Measurements from ENCODE around the gene OR51F1.
"Not testable (repeated sequence)": the region's sequence is repeated elsewhere in the genome, so short reads cannot be mapped to it uniquely, and the experiment has no call there.

Gene OR51F1

GRCh38 chr11:4769838-4770237, at the start of gene OR51F1:
Gene OR51F1, minus strand, starts transcription at chr11:4769938. Its CDS starts 0 bp downstream, at chr11:4769938.
- no peak within 1 kb of the TSS for H3K4me3 ChIP-seq (ENCODE audit: low read depth, low read length)

- no peak overlapping the region for H3K4me3 ChIP-seq (ENCODE audit: low read depth, low read length)
Measured at GRCh38 chr11:4809246-4809645, 39.5 kb upstream of the OR51F1 start.

- no peak overlapping the region for H3K4me3 ChIP-seq (ENCODE audit: low read depth, low read length)
Measured at GRCh38 chr11:4808476-4808875, 38.7 kb upstream of the OR51F1 start.

GRCh38 chr11:4804280-4804679, 34.5 kb upstream of the OR51F1 start, which contains the start of gene OR52R1:
Gene OR52R1, minus strand, starts transcription at chr11:4804380. Its CDS starts 0 bp downstream, at chr11:4804380.
- H3K4me3 ChIP-seq (ENCODE audit: low read depth, low read length), result no peak within 1 kb of the TSS

- not testable (repeated sequence) for H3K4me3 ChIP-seq (ENCODE audit: low read depth, low read length)
Measured at GRCh38 chr11:4801316-4801715, 31.6 kb upstream of the OR51F1 start.

GRCh38 chr11:4798427-4799183, 28.9 kb upstream of the OR51F1 start:
- H3K4me3 ChIP-seq (ENCODE audit: low read depth, low read length), result no peak overlapping the region

GRCh38 chr11:4797206-4797605, 27.5 kb upstream of the OR51F1 start:
- H3K4me3 ChIP-seq (ENCODE audit: low read depth, low read length), result no peak overlapping the region

- H3K4me3 ChIP-seq (ENCODE audit: low read depth, low read length), result no peak overlapping the region
Measured at GRCh38 chr11:4782454-4782853, 12.7 kb upstream of the OR51F1 start.

- H3K4me3 ChIP-seq (ENCODE audit: low read depth, low read length), result no peak overlapping the region
Measured at GRCh38 chr11:4768094-4768493, 1.6 kb downstream of the OR51F1 start.

GRCh38 chr11:4766420-4767043, 3.2 kb downstream of the OR51F1 start:
- no peak overlapping the region for H3K4me3 ChIP-seq (ENCODE audit: low read depth, low read length)

- no peak overlapping the region for H3K4me3 ChIP-seq (ENCODE audit: low read depth, low read length)
Measured at GRCh38 chr11:4763096-4763495, 6.6 kb downstream of the OR51F1 start.

GRCh38 chr11:4751201-4751600, 18.5 kb downstream of the OR51F1 start:
- H3K4me3 ChIP-seq (ENCODE audit: low read depth, low read length), result no peak overlapping the region

- H3K4me3 ChIP-seq (ENCODE audit: low read depth, low read length), result no peak overlapping the region
Measured at GRCh38 chr11:4748438-4748837, 21.3 kb downstream of the OR51F1 start.

GRCh38 chr11:4740735-4741134, 29.0 kb downstream of the OR51F1 start:
- no peak overlapping the region for H3K4me3 ChIP-seq (ENCODE audit: low read depth, low read length)

- no peak overlapping the region for H3K4me3 ChIP-seq (ENCODE audit: low read depth, low read length)
Measured at GRCh38 chr11:4727171-4727570, 42.6 kb downstream of the OR51F1 start.

- not testable (repeated sequence) for H3K4me3 ChIP-seq (ENCODE audit: low read depth, low read length)
Measured at GRCh38 chr11:4722616-4723534, 46.9 kb downstream of the OR51F1 start.

All from iPS-11a (cell line).